PC-9 (cell line): ENCODE data around the gene C1QL2. TPM values are rescaled to one million over a fixed set of nuclear protein-coding genes. Genes with fewer than 3 reads are reported as not detected.

Experiments used
- BruUV-seq: library from RNA; stranded (reverse); fragments of 400-500 nt; replicated peaks from 2 replicates; lab custom pipeline; 2021; lab: Mats Ljungman, UMichigan
- CTCF ChIA-PET: fragments of 300-600 bp; sonication (Branson Sonifier 250); formaldehyde crosslinking; loops from one replicate; lab custom pipeline; 2022; ENCODE audit warnings: antibody characterized with exemption; lab: Charles Lee
- POLR2A ChIA-PET: fragments of 300-600 bp; sonication (Branson Sonifier 250); formaldehyde crosslinking; loops from one replicate; lab custom pipeline; 2022; ENCODE audit warnings: antibody characterized with exemption; ENCODE audit not compliant: unreplicated experiment; lab: Charles Lee
- DNase-seq, 2 experiments: peaks; one replicate each; pipeline versions ENCODE4 v3.0.0 to v3.0.0-alpha.2; 2015 to 2022; ENCODE audit warnings: mixed read lengths in 1 of 2
- H2AFZ ChIP-seq: fragments of 200-600 bp; sonication (generic); 2 replicates; pipeline ENCODE4 v1.8.1; 2017; ENCODE audit warnings: antibody characterized with exemption
- H3F3A ChIP-seq: fragments of 200-600 bp; sonication (generic); 2 replicates; pipeline ENCODE4 v1.8.1; 2017; ENCODE audit warnings: antibody characterized with exemption, mild to moderate bottlenecking, low read depth; ENCODE audit not compliant: insufficient read depth
- H3K27ac ChIP-seq: fragments of 200-600 bp; sonication (generic); 2 replicates; pipeline ENCODE4 v1.6.1; 2016; ENCODE audit warnings: mixed run types
- H3K27me3 ChIP-seq: fragments of 200-600 bp; sonication (generic); 2 replicates; pipeline ENCODE4 v1.6.1; 2016; ENCODE audit warnings: low read depth, mixed run types; ENCODE audit not compliant: insufficient read depth
- H3K36me3 ChIP-seq: fragments of 200-600 bp; sonication (generic); 2 replicates; pipeline ENCODE4 v1.6.1; 2016; ENCODE audit warnings: low read depth, mixed run types
- H3K4me1 ChIP-seq: fragments of 200-600 bp; sonication (generic); replicated peaks from 2 replicates; pipeline ENCODE4 v1.6.1; 2016; ENCODE audit warnings: mixed run types; ENCODE audit not compliant: insufficient read depth
- H3K4me2 ChIP-seq: fragments of 200-600 bp; sonication (generic); 2 replicates; pipeline ENCODE4 v1.6.1; 2017; ENCODE audit warnings: mixed run types
- H3K4me3 ChIP-seq: fragments of 200-600 bp; sonication (generic); 2 replicates; pipeline ENCODE4 v1.6.1; 2016; ENCODE audit warnings: mixed run types
- H3K79me2 ChIP-seq: fragments of 200-600 bp; sonication (generic); 2 replicates; pipeline ENCODE4 v1.6.1; 2017; ENCODE audit warnings: low read depth, mixed run types
- H3K9me2 ChIP-seq: fragments of 200-600 bp; sonication (generic); 2 replicates; pipeline ENCODE4 v1.8.1; 2017; ENCODE audit warnings: mild to moderate bottlenecking; ENCODE audit not compliant: insufficient read depth
- H3K9me3 ChIP-seq: fragments of 200-600 bp; sonication (generic); 2 replicates; pipeline ENCODE4 v1.8.1; 2016; ENCODE audit warnings: low read depth; ENCODE audit not compliant: insufficient read depth
- H4K20me1 ChIP-seq: fragments of 200-600 bp; sonication (generic); 2 replicates; pipeline ENCODE4 v1.8.1; 2017; ENCODE audit not compliant: insufficient read depth
- EZH2 ChIP-seq: fragments of 200-600 bp; sonication (generic); IDR thresholded peaks from 2 replicates; pipeline ENCODE4 v1.8.0; 2017; ENCODE audit warnings: antibody characterized with exemption, low read depth
- intact Hi-C: fragments of 100-400 bp; cut with micrococcal nuclease; formaldehyde crosslinking; loops from one replicate; pipeline ENCODE4 v1.10.0; 2022; ENCODE audit not compliant: unreplicated experiment
- total RNA-seq: library from RNA; stranded (reverse); gene quantifications from 2 replicates; pipeline ENCODE4 v1.2.3, GENCODE V29; 2021
- TF ChIP-seq, protein P1 (sequence below): fragments of 200-600 bp; sonication (generic); conservative IDR thresholded peaks from 2 replicates; pipeline ENCODE4 v1.6.1; 2017; ENCODE audit warnings: mixed run types, antibody characterized with exemption, mild to moderate bottlenecking, moderate library complexity

Gene C1QL2
- total RNA-seq, 1 experiment from 2014 or later: not detected

DNA sequence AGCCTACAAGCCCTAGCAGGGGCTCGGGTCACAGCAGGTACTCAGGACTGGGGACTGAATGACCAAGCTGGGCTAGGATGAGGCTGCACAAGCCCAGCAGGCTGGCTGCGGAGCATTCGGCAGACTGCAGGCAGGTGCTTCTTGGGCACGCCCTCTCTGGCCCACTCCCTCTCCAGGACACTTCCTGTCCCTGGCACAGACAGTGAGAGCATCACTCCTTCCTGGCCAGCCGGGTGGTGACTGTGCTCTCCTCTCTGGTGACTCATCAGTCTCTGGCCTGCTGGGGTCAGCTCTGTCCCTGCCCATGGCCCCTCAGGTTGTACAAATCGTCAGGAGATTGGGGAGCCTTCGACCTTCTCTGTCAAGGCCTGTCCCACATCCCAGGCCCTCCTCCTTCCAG is 22.5 kb downstream of the C1QL2 start:
- no peaks in the 10 kb centered on the region for H3K9me3 ChIP-seq
- H4K20me1 ChIP-seq: no peaks in the 10 kb centered on the region
- ChIA-PET POLR2A (no interaction called here), CTCF (no interaction called here)
- no peaks in the 10 kb centered on the region for H3K27me3 ChIP-seq
- no peaks in the 10 kb centered on the region for H3K9me2 ChIP-seq
- no peak overlapping the region for H3K27ac ChIP-seq
- intact Hi-C loops: no loop called here
- no peak overlapping the region for H3K4me3 ChIP-seq
- peaks cover 8% of the 10 kb centered on the region for H3K4me1 ChIP-seq
- no peaks in the 10 kb centered on the region for H3K79me2 ChIP-seq
- no peaks in the 10 kb centered on the region for H3K36me3 ChIP-seq
- H2AFZ ChIP-seq: no peak overlapping the region
- no peaks in the 10 kb centered on the region for H3F3A ChIP-seq
- 0 out of 2 replicates have a peak overlapping the region, but pooled peaks have one; percentile 13 for H3K4me2 ChIP-seq
- BruUV-seq: no TSS peak
- TF ChIP-seq, protein P1, sequence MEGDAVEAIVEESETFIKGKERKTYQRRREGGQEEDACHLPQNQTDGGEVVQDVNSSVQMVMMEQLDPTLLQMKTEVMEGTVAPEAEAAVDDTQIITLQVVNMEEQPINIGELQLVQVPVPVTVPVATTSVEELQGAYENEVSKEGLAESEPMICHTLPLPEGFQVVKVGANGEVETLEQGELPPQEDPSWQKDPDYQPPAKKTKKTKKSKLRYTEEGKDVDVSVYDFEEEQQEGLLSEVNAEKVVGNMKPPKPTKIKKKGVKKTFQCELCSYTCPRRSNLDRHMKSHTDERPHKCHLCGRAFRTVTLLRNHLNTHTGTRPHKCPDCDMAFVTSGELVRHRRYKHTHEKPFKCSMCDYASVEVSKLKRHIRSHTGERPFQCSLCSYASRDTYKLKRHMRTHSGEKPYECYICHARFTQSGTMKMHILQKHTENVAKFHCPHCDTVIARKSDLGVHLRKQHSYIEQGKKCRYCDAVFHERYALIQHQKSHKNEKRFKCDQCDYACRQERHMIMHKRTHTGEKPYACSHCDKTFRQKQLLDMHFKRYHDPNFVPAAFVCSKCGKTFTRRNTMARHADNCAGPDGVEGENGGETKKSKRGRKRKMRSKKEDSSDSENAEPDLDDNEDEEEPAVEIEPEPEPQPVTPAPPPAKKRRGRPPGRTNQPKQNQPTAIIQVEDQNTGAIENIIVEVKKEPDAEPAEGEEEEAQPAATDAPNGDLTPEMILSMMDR: no peak
- no peak for TF ChIP-seq EZH2
- DNase-seq: peak in 1 of 2 experiments; percentile 57

DNA sequence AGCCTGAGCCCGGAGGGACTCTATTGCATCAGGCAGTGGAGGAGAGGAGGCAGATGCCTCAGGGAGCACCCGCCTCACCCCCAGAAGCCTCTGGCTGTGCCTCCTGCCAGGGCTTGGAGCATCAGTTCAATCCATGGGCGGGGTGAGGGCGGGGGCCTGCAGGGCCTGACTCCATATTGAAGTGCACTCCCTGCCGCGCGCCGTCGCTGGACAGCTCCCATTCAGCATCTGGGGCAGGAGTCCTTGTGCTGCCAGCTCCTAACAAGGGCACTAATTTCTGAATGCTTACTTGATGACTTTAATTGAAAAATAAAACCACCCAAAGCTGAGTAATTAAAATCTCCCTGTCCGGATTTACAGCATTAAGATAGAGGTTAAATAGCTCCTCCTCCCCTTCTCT is 23.8 kb downstream of the C1QL2 start:
- peaks cover 8% of the 10 kb centered on the region for H3K4me1 ChIP-seq
- ChIA-PET CTCF (no interaction called here), POLR2A (no interaction called here)
- no peaks in the 10 kb centered on the region for H3K79me2 ChIP-seq
- H2AFZ ChIP-seq: no peak overlapping the region
- no peaks in the 10 kb centered on the region for H3K9me2 ChIP-seq
- no peaks in the 10 kb centered on the region for H3K36me3 ChIP-seq
- no peak overlapping the region for H3K4me3 ChIP-seq
- H3K4me2 ChIP-seq: no peak overlapping the region
- TF ChIP-seq, protein P1: no peak
- no peak for TF ChIP-seq EZH2
- no peak overlapping the region for H3K27ac ChIP-seq
- intact Hi-C loops: no loop called here
- H3K27me3 ChIP-seq: no peaks in the 10 kb centered on the region
- no peak for DNase-seq
- H3K9me3 ChIP-seq: no peaks in the 10 kb centered on the region
- no peaks in the 10 kb centered on the region for H3F3A ChIP-seq
- H4K20me1 ChIP-seq: no peaks in the 10 kb centered on the region
- no TSS peak for BruUV-seq

DNA sequence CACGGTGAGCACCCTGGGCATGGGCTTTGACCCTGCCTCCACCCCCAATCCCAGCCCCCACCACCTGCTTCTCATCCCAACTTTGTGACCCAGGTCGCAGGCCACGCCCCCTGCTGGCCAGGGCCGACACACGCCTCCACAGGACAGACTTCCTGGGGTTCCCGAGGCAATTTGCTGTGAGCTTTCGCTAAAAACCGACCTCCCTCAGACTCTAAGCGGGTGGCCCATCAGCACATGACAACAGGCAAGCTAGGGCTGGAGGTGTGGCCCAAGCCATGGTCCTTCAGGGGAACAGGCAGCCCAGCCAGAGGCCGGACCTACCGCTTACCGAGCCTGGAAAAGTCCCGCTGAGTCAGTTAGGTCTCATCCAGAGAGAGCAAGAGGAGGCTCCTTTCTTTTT is 31.9 kb downstream of the C1QL2 start:
- H3K4me3 ChIP-seq: no peak overlapping the region
- no peak for TF ChIP-seq EZH2
- TF ChIP-seq, protein P1: peak; percentile 74
- intact Hi-C loops: no loop called here
- BruUV-seq: no TSS peak
- H3K4me1 ChIP-seq: no peaks in the 10 kb centered on the region
- no peaks in the 10 kb centered on the region for H3K79me2 ChIP-seq
- POLR2A ChIA-PET: no interaction called here
- no peaks in the 10 kb centered on the region for H3K9me2 ChIP-seq
- H3K27ac ChIP-seq: no peak overlapping the region
- no peaks in the 10 kb centered on the region; the same call in 1 of the 2 replicates for H3K9me3 ChIP-seq
- CTCF ChIA-PET: interaction anchor here (0.7 kb wide), 2 partner anchors 17 to 359 kb away, joined by 8 to 10 read pairs; no protein-coding TSS in a partner anchor
- no peaks in the 10 kb centered on the region for H3F3A ChIP-seq
- DNase-seq: peak in 1 of 2 experiments; percentile 7
- no peak overlapping the region for H2AFZ ChIP-seq
- H3K36me3 ChIP-seq: no peaks in the 10 kb centered on the region
- H3K4me2 ChIP-seq: no peak overlapping the region
- H4K20me1 ChIP-seq: no peaks in the 10 kb centered on the region
- H3K27me3 ChIP-seq: no peaks in the 10 kb centered on the region
